Thyroid gland (tissue), 4 donors: ENCODE results near the gene ST8SIA2.

ENCODE experiments used
- CTCF ChIP-seq, 6 experiments: fragments of 200-600 bp in 3 of 6; fragments of 450-650 bp in 3 of 6; sonication (generic) in 3 of 6; IDR thresholded peaks; one replicate each; pipeline ENCODE4 v1.5.1; 2016 to 2019; ENCODE audit warnings: antibody characterized with exemption in 6 of 6, mild to moderate bottlenecking in 2 of 6, inconsistent platforms in 1 of 6, moderate library complexity in 1 of 6
- POLR2A ChIP-seq, 2 donors: fragments of 450-650 bp; IDR thresholded peaks; one replicate each; pipeline ENCODE4 v1.6.1; 2017; ENCODE audit warnings: antibody characterized with exemption in 2 of 2, mild to moderate bottlenecking in 2 of 2, moderate library complexity in 1 of 2

GRCh38 chr15:92444631-92445030 is 51.0 kb downstream of the ST8SIA2 start:
- TF ChIP-seq CTCF (IDR thresholded peaks at IDR 0.05) = no peak
- no peak for TF ChIP-seq POLR2A (IDR thresholded peaks at IDR 0.05)
